PC-3 (cell line): ENCODE data around the gene PCK2. TPM values are rescaled to one million over a fixed set of nuclear protein-coding genes. Genes with fewer than 3 reads are reported as not detected.

Experiments used
- ATAC-seq: fragments of 200-7000 bp; cut with Tn5 transposase; 2 replicates; pipeline ENCODE4 v1.9.1; 2020; ENCODE audit warnings: mild to moderate bottlenecking, moderate library complexity
- BruUV-seq: library from RNA; stranded (reverse); fragments of 400-500 nt; replicated peaks from 2 replicates; lab custom pipeline; 2021; lab: Mats Ljungman, UMichigan
- CTCF ChIA-PET: fragments of 300-600 bp; sonication (Branson Sonifier 250); formaldehyde crosslinking; loops from one replicate; lab custom pipeline; 2022; ENCODE audit warnings: antibody characterized with exemption; lab: Charles Lee
- POLR2A ChIA-PET: fragments of 300-600 bp; sonication (Branson Sonifier 250); formaldehyde crosslinking; loops from one replicate; lab custom pipeline; 2022; ENCODE audit warnings: antibody characterized with exemption; ENCODE audit not compliant: unreplicated experiment; lab: Charles Lee
- DNase-seq: peaks from one replicate; pipeline ENCODE4 v3.0.0-alpha.2; 2015
- H2AFZ ChIP-seq: fragments of 300-600 bp; sonication (generic); 2 replicates; pipeline ENCODE4 v1.6.0; 2016; ENCODE audit warnings: antibody characterized with exemption, low read length
- H3F3A ChIP-seq: fragments of 300-600 bp; sonication (generic); one replicate; pipeline ENCODE4 v1.6.0; 2017; ENCODE audit warnings: antibody characterized with exemption, low read length, control low read depth, mild to moderate bottlenecking; ENCODE audit not compliant: unreplicated experiment
- H3K27ac ChIP-seq: fragments of 300-600 bp; sonication (generic); 2 replicates; pipeline ENCODE4 v1.5.1; 2016; ENCODE audit warnings: mild to moderate bottlenecking, low read length
- H3K27me3 ChIP-seq: fragments of 300-600 bp; sonication (generic); 2 replicates; pipeline ENCODE4 v1.6.1; 2016; ENCODE audit warnings: low read length, mixed read lengths
- H3K36me3 ChIP-seq: fragments of 300-600 bp; sonication (generic); 2 replicates; pipeline ENCODE4 v1.6.1; 2016; ENCODE audit warnings: low read depth, mixed run types, low read length, mixed read lengths
- H3K4me1 ChIP-seq: fragments of 300-600 bp; sonication (generic); 2 replicates; pipeline ENCODE4 v1.5.1; 2016; ENCODE audit warnings: low read length; ENCODE audit not compliant: insufficient read depth
- H3K4me2 ChIP-seq: fragments of 300-600 bp; sonication (generic); 2 replicates; pipeline ENCODE4 v1.6.0; 2016; ENCODE audit warnings: low read length
- H3K4me3 ChIP-seq: fragments of 300-600 bp; sonication (generic); 2 replicates; pipeline ENCODE4 v1.5.1; 2016; ENCODE audit warnings: mild to moderate bottlenecking, low read length, mixed read lengths
- H3K79me2 ChIP-seq: fragments of 300-600 bp; sonication (generic); 2 replicates; pipeline ENCODE4 v1.6.1; 2017; ENCODE audit warnings: low read length, mixed read lengths
- H3K9ac ChIP-seq: fragments of 300-600 bp; sonication (generic); 2 replicates; pipeline ENCODE4 v1.6.0; 2016; ENCODE audit warnings: mild to moderate bottlenecking, low read length
- H3K9me2 ChIP-seq: fragments of 300-600 bp; sonication (generic); replicated peaks from 2 replicates; pipeline ENCODE4 v1.6.1; 2016; ENCODE audit warnings: mixed run types, low read length, mixed read lengths
- H3K9me3 ChIP-seq: fragments of 300-600 bp; sonication (generic); 2 replicates; pipeline ENCODE4 v1.6.1; 2016; ENCODE audit warnings: low read length, mixed read lengths
- H4K20me1 ChIP-seq: fragments of 300-600 bp; sonication (generic); 2 replicates; pipeline ENCODE4 v1.6.1; 2016; ENCODE audit warnings: low read length, mixed read lengths
- EZH2 ChIP-seq: fragments of 300-600 bp; sonication (generic); IDR thresholded peaks from one replicate; pipeline ENCODE4 v1.6.1; 2017; ENCODE audit warnings: antibody characterized with exemption, mild to moderate bottlenecking, low read length; ENCODE audit not compliant: unreplicated experiment
- EZH2phosphoT487 ChIP-seq: fragments of 300-600 bp; sonication (generic); IDR thresholded peaks from 2 replicates; pipeline ENCODE4 v1.6.1; 2018; ENCODE audit warnings: mild to moderate bottlenecking, antibody characterized with exemption, low read length, borderline replicate concordance
- intact Hi-C: fragments of 100-400 bp; cut with micrococcal nuclease; formaldehyde crosslinking; loops from 2 replicates; pipeline ENCODE4 v1.9.0; 2023
- total RNA-seq: library from RNA; depleted of rRNA; stranded (reverse); fragments of >200 nt; gene quantifications from 2 replicates; pipeline ENCODE4 v1.2.3, GENCODE V29; 2014
- TF ChIP-seq, protein P1 (sequence below): fragments of 300-600 bp; sonication (generic); conservative IDR thresholded peaks from 2 replicates; pipeline ENCODE4 v1.5.1; 2017; ENCODE audit warnings: antibody characterized with exemption, low read depth, mild to moderate bottlenecking, low read length

Gene PCK2
- total RNA-seq, 1 experiment from 2014 or later: 11.6 TPM

DNA sequence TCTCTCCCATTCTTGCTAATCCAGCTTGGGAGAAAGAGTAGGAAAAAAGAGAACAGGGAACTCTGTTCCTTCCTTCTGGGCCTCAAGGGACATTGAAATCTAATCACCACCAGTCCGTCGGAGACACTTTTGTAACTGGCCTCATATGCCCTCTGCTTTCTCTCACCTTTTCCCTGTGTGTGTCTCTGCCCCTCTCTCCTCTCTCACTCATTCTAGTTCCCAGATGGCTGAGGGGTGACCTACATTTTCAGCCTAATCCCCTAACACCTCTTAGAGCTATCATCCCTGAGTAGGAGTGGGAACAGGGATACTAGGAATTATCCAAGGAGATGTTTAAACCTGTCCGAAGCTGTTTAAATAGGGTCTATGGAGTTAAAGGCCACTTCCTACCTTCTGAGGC lies 8.9 kb upstream of the PCK2 start:
- ChIA-PET POLR2A (no interaction called here), CTCF (no interaction called here)
- H3K27ac ChIP-seq: no peak overlapping the region
- H3K27me3 ChIP-seq: no peaks in the 10 kb centered on the region
- H4K20me1 ChIP-seq: no peaks in the 10 kb centered on the region
- no peak for ATAC-seq
- H3K79me2 ChIP-seq: no peaks in the 10 kb centered on the region
- peaks cover 12% of the 10 kb centered on the region for H3K4me1 ChIP-seq
- intact Hi-C loops: no loop called here
- H3K4me2 ChIP-seq: no peak overlapping the region
- H3K4me3 ChIP-seq: no peak overlapping the region
- no TSS peak for BruUV-seq
- no peak for TF ChIP-seq EZH2phosphoT487
- TF ChIP-seq, protein P1, sequence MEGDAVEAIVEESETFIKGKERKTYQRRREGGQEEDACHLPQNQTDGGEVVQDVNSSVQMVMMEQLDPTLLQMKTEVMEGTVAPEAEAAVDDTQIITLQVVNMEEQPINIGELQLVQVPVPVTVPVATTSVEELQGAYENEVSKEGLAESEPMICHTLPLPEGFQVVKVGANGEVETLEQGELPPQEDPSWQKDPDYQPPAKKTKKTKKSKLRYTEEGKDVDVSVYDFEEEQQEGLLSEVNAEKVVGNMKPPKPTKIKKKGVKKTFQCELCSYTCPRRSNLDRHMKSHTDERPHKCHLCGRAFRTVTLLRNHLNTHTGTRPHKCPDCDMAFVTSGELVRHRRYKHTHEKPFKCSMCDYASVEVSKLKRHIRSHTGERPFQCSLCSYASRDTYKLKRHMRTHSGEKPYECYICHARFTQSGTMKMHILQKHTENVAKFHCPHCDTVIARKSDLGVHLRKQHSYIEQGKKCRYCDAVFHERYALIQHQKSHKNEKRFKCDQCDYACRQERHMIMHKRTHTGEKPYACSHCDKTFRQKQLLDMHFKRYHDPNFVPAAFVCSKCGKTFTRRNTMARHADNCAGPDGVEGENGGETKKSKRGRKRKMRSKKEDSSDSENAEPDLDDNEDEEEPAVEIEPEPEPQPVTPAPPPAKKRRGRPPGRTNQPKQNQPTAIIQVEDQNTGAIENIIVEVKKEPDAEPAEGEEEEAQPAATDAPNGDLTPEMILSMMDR: no peak
- no peak for TF ChIP-seq EZH2
- H3K36me3 ChIP-seq: no peaks in the 10 kb centered on the region
- no peak overlapping the region for H3K9ac ChIP-seq
- no peaks in the 10 kb centered on the region for H3K9me2 ChIP-seq
- no peak for DNase-seq
- no peaks in the 10 kb centered on the region for H3F3A ChIP-seq
- H2AFZ ChIP-seq: no peak overlapping the region
- H3K9me3 ChIP-seq: no peaks in the 10 kb centered on the region

DNA sequence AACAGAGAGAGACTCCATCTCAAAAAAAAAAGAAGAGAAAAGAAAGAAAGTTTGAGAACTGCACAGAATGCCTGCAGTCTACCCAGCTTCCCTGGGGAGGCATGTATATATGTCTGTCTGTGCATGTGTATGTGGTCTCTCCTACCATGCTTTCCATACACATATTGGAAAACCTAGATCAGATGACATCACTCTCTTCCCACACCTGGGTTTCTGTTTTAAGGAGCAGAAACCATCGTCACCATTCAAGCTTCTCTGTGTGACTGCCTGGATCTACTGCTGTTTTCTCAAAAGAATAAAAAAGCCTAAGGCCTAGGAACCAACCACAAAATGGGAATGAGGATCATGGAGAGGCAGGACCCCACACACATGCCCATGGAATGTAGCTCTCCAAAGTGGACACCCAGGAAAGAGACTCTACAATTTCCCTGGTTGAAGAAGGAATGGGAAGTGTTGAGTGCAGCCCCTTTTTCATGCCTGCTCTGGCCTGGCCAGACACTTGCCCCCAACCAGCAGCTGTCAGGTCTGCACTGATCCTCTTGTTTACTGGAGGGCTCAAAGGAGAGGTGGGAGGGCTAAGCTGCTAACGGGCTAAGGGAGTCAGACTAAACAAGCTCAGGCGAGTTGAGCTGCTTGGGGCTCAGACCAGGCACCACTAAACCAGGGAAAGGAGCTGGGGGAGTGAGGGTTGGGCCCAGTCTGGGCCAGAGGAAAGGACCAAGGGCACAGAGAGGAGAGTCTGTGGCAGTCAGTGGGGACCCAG lies 7.7 kb upstream of the PCK2 start:
- Histone ChIP-seq H3K4me2 (no peak overlapping the region), H3K9me3 (no peaks in the 10 kb centered on the region), H3F3A (no peaks in the 10 kb centered on the region), H3K9me2 (no peaks in the 10 kb centered on the region), H4K20me1 (no peaks in the 10 kb centered on the region), H3K4me3 (no peak overlapping the region), H3K79me2 (no peaks in the 10 kb centered on the region), H3K9ac (no peak overlapping the region), H2AFZ (no peak overlapping the region), H3K4me1 (peaks cover 4% of the 10 kb centered on the region), H3K36me3 (no peaks in the 10 kb centered on the region), H3K27me3 (no peaks in the 10 kb centered on the region), H3K27ac (no peak overlapping the region)
- no peak for ATAC-seq
- ChIA-PET CTCF (no interaction called here), POLR2A (no interaction called here)
- intact Hi-C loops: no loop called here
- DNase-seq: no peak
- TF ChIP-seq EZH2phosphoT487 (no peak), EZH2 (no peak)
- BruUV-seq: no TSS peak

DNA sequence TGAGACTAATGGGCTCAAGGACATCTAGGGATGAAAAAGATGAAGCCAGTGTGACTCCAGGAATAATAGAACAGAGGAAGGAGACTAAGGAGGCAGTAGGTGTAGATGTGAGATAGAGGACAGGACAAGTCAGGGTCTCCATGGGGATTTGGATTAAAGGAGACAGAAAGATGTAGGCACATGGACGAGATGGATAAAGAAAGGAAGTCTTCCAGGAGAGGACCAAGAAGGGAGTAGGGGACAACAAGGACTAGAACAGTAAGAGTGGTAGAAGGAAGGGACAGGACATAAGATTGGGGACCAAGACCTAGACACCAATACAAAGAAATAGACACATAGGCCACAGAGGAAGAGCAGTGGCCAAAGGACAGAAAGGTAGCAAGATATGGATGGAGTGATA lies 7.1 kb upstream of the PCK2 start:
- ChIA-PET POLR2A (no interaction called here), CTCF (no interaction called here)
- no peaks in the 10 kb centered on the region for H3K9me2 ChIP-seq
- ATAC-seq (no peak), DNase-seq (no peak)
- no peaks in the 10 kb centered on the region for H3F3A ChIP-seq
- H2AFZ ChIP-seq: no peak overlapping the region
- H3K9me3 ChIP-seq: no peaks in the 10 kb centered on the region
- H3K79me2 ChIP-seq: no peaks in the 10 kb centered on the region
- no peaks in the 10 kb centered on the region for H4K20me1 ChIP-seq
- TF ChIP-seq EZH2: no peak
- no peak for TF ChIP-seq EZH2phosphoT487
- no peaks in the 10 kb centered on the region for H3K4me1 ChIP-seq
- H3K27me3 ChIP-seq: no peaks in the 10 kb centered on the region
- no peak overlapping the region for H3K4me3 ChIP-seq
- no TSS peak for BruUV-seq
- no peak overlapping the region for H3K9ac ChIP-seq
- no peaks in the 10 kb centered on the region for H3K36me3 ChIP-seq
- H3K27ac ChIP-seq: no peak overlapping the region
- intact Hi-C loops: no loop called here
- no peak overlapping the region for H3K4me2 ChIP-seq
